ENCODE results near the gene PEX5L. TPM values are rescaled to one million over a fixed set of nuclear protein-coding genes. Genes with fewer than 3 reads are reported as not detected.

Gene PEX5L
- total RNA-seq, 4 donors from 2014 or later, result 0.16 TPM; not detected in 3

GRCh38 chr3:180000500-180000899 lies 36.2 kb downstream of the PEX5L start:
- Histone ChIP-seq H3K27me3 (no peaks in the 10 kb centered on the region), H3K9me3 (no peaks in the 10 kb centered on the region), H3K4me1 (no peaks in the 10 kb centered on the region), H3K36me3 (no peaks in the 10 kb centered on the region), H3K27ac (no peak overlapping the region), H3K4me3 (no peak overlapping the region)
- DNase-seq (ENCODE audit: low spot score in 2 of 2), result no peak
- WGBS, result 66% methylated on average over 4 of the region's 4 CpGs
- TF ChIP-seq POLR2A (IDR thresholded peaks at IDR 0.05) (no peak), CTCF (IDR thresholded peaks at IDR 0.05) (no peak), POLR2AphosphoS5 (IDR thresholded peaks at IDR 0.05) (no peak), EP300 (IDR thresholded peaks at IDR 0.05) (no peak)

GRCh38 chr3:179995406-179995805 lies 41.3 kb downstream of the PEX5L start:
- Histone ChIP-seq H3K27me3 (no peaks in the 10 kb centered on the region), H3K4me1 (no peaks in the 10 kb centered on the region), H3K36me3 (no peaks in the 10 kb centered on the region), H3K4me3 (no peak overlapping the region), H3K27ac (no peak overlapping the region), H3K9me3 (no peaks in the 10 kb centered on the region)
- no peak for DNase-seq (ENCODE audit: low spot score in 2 of 2)
- TF ChIP-seq POLR2AphosphoS5 (IDR thresholded peaks at IDR 0.05) (no peak), CTCF (IDR thresholded peaks at IDR 0.05) (no peak), EP300 (IDR thresholded peaks at IDR 0.05) (no peak), POLR2A (IDR thresholded peaks at IDR 0.05) (no peak)
- WGBS, result 87% methylated on average over 2 of the region's 2 CpGs

- TF ChIP-seq CTCF (IDR thresholded peaks at IDR 0.05) (no peak), POLR2AphosphoS5 (IDR thresholded peaks at IDR 0.05) (no peak), EP300 (IDR thresholded peaks at IDR 0.05) (no peak), POLR2A (IDR thresholded peaks at IDR 0.05) (no peak)
- Histone ChIP-seq H3K27ac (no peak overlapping the region), H3K9me3 (no peaks in the 10 kb centered on the region), H3K36me3 (no peaks in the 10 kb centered on the region), H3K4me3 (no peak overlapping the region), H3K4me1 (no peaks in the 10 kb centered on the region), H3K27me3 (no peaks in the 10 kb centered on the region)
- WGBS, result 95% methylated on average over 1 of the region's 1 CpG
- DNase-seq (ENCODE audit: low spot score in 2 of 2), result no peak
Measured at GRCh38 chr3:179991883-179992282, 44.9 kb downstream of the PEX5L start.

- TF ChIP-seq CTCF (IDR thresholded peaks at IDR 0.05) (no peak), POLR2A (IDR thresholded peaks at IDR 0.05) (no peak), EP300 (IDR thresholded peaks at IDR 0.05) (no peak), POLR2AphosphoS5 (IDR thresholded peaks at IDR 0.05) (no peak)
- DNase-seq (ENCODE audit: low spot score in 2 of 2), result no peak
- Histone ChIP-seq H3K9me3 (no peaks in the 10 kb centered on the region), H3K36me3 (no peaks in the 10 kb centered on the region), H3K4me3 (no peak overlapping the region), H3K27ac (no peak overlapping the region), H3K4me1 (no peaks in the 10 kb centered on the region), H3K27me3 (no peaks in the 10 kb centered on the region)
- WGBS, result 74% methylated on average over 4 of the region's 4 CpGs
Measured at GRCh38 chr3:179991104-179991503, 45.6 kb downstream of the PEX5L start.

- no peak for TF ChIP-seq POLR2A (IDR thresholded peaks at IDR 0.05)
- TF ChIP-seq POLR2AphosphoS5 (IDR thresholded peaks at IDR 0.05), result no peak
- no peak for TF ChIP-seq CTCF (IDR thresholded peaks at IDR 0.05)
- TF ChIP-seq EP300 (IDR thresholded peaks at IDR 0.05), result no peak
- H3K27me3 ChIP-seq, result no peaks in the 10 kb centered on the region
- H3K36me3 ChIP-seq, result no peaks in the 10 kb centered on the region
- no peak overlapping the region for H3K27ac ChIP-seq
- no peaks in the 10 kb centered on the region for H3K4me1 ChIP-seq
- no peaks in the 10 kb centered on the region for H3K9me3 ChIP-seq
- no peak overlapping the region for H3K4me3 ChIP-seq
- no peak for DNase-seq (ENCODE audit: low spot score in 2 of 2)
Measured at GRCh38 chr3:179981646-179982045, 55.1 kb downstream of the PEX5L start.

Data from suprapubic skin (tissue), 4 donors.